Measurements from ENCODE around the gene ABCC1.

DNA sequence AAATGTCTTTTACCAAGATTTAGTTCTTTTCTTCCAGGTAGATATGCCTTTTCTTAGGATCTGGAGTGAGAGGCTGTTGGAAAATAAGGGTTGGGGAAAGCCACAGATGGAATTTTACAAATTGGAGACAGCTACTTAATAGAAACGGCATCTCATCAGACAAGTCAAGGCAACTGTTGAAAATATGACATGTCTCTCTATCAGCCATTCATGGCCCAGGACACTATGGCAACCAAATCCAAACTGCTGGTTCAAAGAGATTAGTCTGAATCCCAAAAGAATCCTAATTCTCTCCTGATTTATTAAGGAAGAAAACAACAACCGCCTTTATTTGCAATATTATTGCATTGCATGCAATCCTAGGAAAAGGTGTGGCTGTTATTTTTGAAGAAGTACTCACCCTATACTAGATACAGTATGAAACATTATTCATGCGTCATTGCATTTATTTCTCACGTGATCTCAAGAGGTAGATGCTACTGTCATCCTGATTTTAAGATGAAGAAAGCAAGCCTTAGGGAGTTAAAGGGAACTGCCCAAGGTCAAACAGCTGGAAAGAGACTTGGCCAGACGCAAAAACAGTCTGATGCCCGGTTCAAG lies 48.4 kb upstream of the ABCC1 start:
- TF ChIP-seq, protein P1, sequence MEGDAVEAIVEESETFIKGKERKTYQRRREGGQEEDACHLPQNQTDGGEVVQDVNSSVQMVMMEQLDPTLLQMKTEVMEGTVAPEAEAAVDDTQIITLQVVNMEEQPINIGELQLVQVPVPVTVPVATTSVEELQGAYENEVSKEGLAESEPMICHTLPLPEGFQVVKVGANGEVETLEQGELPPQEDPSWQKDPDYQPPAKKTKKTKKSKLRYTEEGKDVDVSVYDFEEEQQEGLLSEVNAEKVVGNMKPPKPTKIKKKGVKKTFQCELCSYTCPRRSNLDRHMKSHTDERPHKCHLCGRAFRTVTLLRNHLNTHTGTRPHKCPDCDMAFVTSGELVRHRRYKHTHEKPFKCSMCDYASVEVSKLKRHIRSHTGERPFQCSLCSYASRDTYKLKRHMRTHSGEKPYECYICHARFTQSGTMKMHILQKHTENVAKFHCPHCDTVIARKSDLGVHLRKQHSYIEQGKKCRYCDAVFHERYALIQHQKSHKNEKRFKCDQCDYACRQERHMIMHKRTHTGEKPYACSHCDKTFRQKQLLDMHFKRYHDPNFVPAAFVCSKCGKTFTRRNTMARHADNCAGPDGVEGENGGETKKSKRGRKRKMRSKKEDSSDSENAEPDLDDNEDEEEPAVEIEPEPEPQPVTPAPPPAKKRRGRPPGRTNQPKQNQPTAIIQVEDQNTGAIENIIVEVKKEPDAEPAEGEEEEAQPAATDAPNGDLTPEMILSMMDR (IDR thresholded peaks at IDR 0.05) = no peak
- no peak for TF ChIP-seq POLR2A (IDR thresholded peaks at IDR 0.05)

Measured in adrenal gland (tissue), 5 donors.